Mucosa of descending colon (tissue), 3 donors: ENCODE data around the gene ING4. TPM values are rescaled to one million over a fixed set of nuclear protein-coding genes. Genes with fewer than 3 reads are reported as not detected.
"Not testable (repeated sequence)": the region's sequence is repeated elsewhere in the genome, so short reads cannot be mapped to it uniquely, and the experiment has no call there.

ENCODE experiments used
- ATAC-seq: fragments of 200-7000 bp; cut with Tn5 transposase; one replicate; pipeline ENCODE4 v1.9.1; 2020; ENCODE audit warnings: mild to moderate bottlenecking, moderate library complexity
- DNase-seq, 3 donors: peaks; one replicate each; pipeline ENCODE4 v3.0.0-alpha.2; 2020
- H3K36me3 ChIP-seq: fragments of 200-600 bp; one replicate; pipeline ENCODE4 v1.8.0; 2021; ENCODE audit warnings: low read depth, mild to moderate bottlenecking
- H3K4me1 ChIP-seq: fragments of 200-600 bp; one replicate; pipeline ENCODE4 v1.8.0; 2021; ENCODE audit warnings: low read depth, mild to moderate bottlenecking
- H3K4me3 ChIP-seq: fragments of 200-600 bp; one replicate; pipeline ENCODE4 v1.8.0; 2021; ENCODE audit warnings: mild to moderate bottlenecking
- H3K9me3 ChIP-seq: fragments of 200-600 bp; one replicate; pipeline ENCODE4 v1.8.0; 2021; ENCODE audit warnings: mild to moderate bottlenecking
- intact Hi-C, 2 donors: fragments of 100-400 bp; cut with DNase I in 1 of 2; cut with micrococcal nuclease in 1 of 2; formaldehyde crosslinking; loops; one replicate each; pipeline versions ENCODE4 v1.11.0 to v1.11.1; 2022; cut with DNase I, micrococcal nuclease
- long read RNA-seq, 2 donors: library from polyadenylated mRNA; unstranded; transcript quantifications; one replicate each; pipeline ENCODE4 v2.0.0, GENCODE V29; 2019 to 2021
- total RNA-seq, 3 donors: library from RNA; stranded (reverse); fragmentation: NEBNext Ultra II Directional in 2 of 3; extraction: Animal tissue kit (Norgen Biotek cat#: 25700) in 2 of 3; gene quantifications; one replicate each; pipeline versions ENCODE4 v1.2.1 to v1.2.4, GENCODE V29; 2021 to 2023
- TF ChIP-seq, protein P1 (sequence below): fragments of 200-600 bp; IDR thresholded peaks from one replicate; pipeline ENCODE4 v1.8.0; 2022; ENCODE audit warnings: antibody characterized with exemption, mild to moderate bottlenecking
- donor health status: DM: no; HTN: no; CAD: no; lungs with moderate emphysema.
- donor health status: DM: no; HTN: no; CAD: no.
- donor health status: DM: no; HTN: yes; CAD: no.

Gene ING4
- total RNA-seq: 10 to 100 TPM; 28.9 to 46.9 (median 45.9) TPM
- long read RNA-seq, donor 1, transcript ING4-201 (8 exons, 1,709 nt): major isoform, 20 of 58 reads
- long read RNA-seq, donor 1, transcript ING4-202 (8 exons, 1,393 nt): minor isoform, 14 of 58 reads
- long read RNA-seq, donor 1, transcript ING4-203 (8 exons, 741 nt): minor isoform, 7 of 58 reads
- long read RNA-seq, donor 1, partial matches to known transcripts: 0 of 58 reads
- long read RNA-seq, donor 1, other reads (novel, unspliced or antisense): 15 of 58 reads
- long read RNA-seq, donor 2, transcript ING4-201 (8 exons, 1,709 nt): minor isoform, 10 of 40 reads
- long read RNA-seq, donor 2, transcript ING4-203 (8 exons, 741 nt): minor isoform, 8 of 40 reads
- long read RNA-seq, donor 2, transcript ING4-202 (8 exons, 1,393 nt): major isoform, 13 of 40 reads
- long read RNA-seq, donor 2, partial matches to known transcripts: 2 of 40 reads
- long read RNA-seq, donor 2, other reads (novel, unspliced or antisense): 4 of 40 reads

DNA sequence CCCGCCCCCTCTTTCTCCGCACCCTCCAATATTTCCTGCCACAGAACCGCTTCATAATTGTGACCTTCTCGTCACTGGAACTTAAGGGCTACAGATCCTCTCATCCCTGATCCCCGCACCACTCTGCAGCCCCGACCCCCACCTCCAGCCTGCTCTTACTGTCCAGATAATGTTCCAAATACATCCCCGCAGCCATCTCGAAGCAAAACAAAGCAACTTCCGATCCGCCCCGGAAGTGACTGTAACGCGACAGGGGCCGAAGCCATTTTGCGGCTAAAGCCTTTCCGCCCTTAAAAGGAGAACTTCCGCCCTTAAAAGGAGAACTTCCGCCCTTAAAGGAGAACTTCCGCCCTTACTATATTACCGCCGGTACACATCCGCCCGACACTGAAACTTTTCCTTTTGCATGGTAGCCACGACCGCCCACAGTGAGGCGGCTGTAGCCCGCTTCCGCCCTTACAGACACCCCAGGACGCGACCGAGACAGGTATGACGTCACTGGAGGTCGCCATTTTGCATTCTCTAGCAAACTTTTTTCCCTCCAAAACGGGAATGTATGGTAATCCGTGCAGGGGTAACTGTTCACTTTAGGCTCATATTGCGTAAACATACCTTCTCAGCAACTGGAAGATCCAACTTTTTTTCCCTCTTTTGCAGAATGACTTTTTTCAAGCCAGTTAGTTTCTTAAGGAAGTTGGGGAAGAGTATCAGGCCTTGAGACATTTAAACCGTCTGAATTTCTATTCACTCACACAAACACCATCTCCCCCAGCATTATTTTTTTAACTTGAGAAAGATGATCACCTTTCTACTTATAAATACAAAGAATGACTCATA, at the start of gene ING4:
Gene ING4, minus strand, starts transcription at position 214 of the 837 bp plus-strand sequence. Its CDS starts 18 bp downstream, at position 196.
- Histone ChIP-seq H3K36me3 (no peaks in the 10 kb centered on the region), H3K4me3 (peak within 1 kb of the TSS; percentile 44), H3K9me3 (no peaks in the 10 kb centered on the region), H3K4me1 (peaks cover 9% of the 10 kb centered on the region)
- peak; percentile 95 to 99 (median 98) for DNase-seq
- intact Hi-C loops: no loop called here
- TF ChIP-seq, protein P1, sequence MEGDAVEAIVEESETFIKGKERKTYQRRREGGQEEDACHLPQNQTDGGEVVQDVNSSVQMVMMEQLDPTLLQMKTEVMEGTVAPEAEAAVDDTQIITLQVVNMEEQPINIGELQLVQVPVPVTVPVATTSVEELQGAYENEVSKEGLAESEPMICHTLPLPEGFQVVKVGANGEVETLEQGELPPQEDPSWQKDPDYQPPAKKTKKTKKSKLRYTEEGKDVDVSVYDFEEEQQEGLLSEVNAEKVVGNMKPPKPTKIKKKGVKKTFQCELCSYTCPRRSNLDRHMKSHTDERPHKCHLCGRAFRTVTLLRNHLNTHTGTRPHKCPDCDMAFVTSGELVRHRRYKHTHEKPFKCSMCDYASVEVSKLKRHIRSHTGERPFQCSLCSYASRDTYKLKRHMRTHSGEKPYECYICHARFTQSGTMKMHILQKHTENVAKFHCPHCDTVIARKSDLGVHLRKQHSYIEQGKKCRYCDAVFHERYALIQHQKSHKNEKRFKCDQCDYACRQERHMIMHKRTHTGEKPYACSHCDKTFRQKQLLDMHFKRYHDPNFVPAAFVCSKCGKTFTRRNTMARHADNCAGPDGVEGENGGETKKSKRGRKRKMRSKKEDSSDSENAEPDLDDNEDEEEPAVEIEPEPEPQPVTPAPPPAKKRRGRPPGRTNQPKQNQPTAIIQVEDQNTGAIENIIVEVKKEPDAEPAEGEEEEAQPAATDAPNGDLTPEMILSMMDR: no peak
- ATAC-seq: peak; percentile 99

GRCh38 chr12:6708960-6709394, 46.1 kb upstream of the ING4 start:
- TF ChIP-seq, protein P1: no peak
- no peaks in the 10 kb centered on the region for H3K4me1 ChIP-seq
- no peaks in the 10 kb centered on the region for H3K36me3 ChIP-seq
- ATAC-seq (no peak), DNase-seq (no peak)
- no peaks in the 10 kb centered on the region for H3K9me3 ChIP-seq
- intact Hi-C loops: no loop called here
- no peak overlapping the region for H3K4me3 ChIP-seq

DNA sequence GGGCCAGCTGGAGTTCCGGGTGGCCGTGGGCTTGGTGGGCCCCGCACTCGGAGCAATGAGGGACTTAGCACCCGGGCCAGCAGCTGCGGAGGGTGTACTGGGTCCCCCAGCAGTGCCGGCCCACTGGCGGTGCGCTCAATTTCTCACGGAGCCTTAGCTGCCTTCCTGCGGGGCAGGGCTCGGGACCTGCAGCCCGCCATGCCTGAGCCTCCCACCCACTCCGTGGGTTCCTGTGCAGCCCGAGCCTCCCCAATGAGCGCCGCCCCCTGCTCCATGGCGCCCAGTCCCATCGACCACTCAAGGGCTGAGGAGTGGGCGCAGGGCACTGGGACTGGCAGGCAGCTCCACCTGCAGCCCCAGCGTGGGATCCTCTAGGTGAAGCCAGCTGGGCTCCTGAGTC, 45.4 kb upstream of the ING4 start:
- H3K36me3 ChIP-seq, ATAC-seq, H3K9me3 ChIP-seq, H3K4me1 ChIP-seq, intact Hi-C loops, H3K4me3 ChIP-seq, DNase-seq: not testable (repeated sequence)

DNA sequence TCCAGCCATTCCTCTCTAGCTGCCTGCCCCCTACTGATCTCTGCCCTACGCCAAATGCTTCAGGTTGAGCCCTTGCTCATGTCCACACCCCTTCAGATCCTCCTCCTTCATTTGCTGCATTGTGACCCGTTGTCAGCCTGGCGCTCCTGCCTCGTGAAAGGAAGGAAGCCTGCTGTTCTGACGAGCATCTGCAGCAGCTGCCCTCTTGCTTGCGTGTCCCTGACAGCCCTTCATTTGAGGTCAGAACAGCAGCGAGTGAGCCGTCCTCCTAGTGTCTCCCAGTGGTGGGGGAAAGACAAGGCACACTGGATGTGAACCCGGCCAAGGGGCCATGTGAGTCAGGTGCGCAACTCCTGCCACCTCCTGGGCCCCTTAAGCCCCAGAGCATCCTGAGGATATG, 40.7 kb upstream of the ING4 start:
- Histone ChIP-seq H3K36me3 (no peaks in the 10 kb centered on the region), H3K4me1 (peaks cover 8% of the 10 kb centered on the region), H3K9me3 (no peaks in the 10 kb centered on the region), H3K4me3 (no peak overlapping the region)
- intact Hi-C loops: no loop called here
- DNase-seq: no peak
- TF ChIP-seq, protein P1: no peak
- ATAC-seq: no peak

DNA sequence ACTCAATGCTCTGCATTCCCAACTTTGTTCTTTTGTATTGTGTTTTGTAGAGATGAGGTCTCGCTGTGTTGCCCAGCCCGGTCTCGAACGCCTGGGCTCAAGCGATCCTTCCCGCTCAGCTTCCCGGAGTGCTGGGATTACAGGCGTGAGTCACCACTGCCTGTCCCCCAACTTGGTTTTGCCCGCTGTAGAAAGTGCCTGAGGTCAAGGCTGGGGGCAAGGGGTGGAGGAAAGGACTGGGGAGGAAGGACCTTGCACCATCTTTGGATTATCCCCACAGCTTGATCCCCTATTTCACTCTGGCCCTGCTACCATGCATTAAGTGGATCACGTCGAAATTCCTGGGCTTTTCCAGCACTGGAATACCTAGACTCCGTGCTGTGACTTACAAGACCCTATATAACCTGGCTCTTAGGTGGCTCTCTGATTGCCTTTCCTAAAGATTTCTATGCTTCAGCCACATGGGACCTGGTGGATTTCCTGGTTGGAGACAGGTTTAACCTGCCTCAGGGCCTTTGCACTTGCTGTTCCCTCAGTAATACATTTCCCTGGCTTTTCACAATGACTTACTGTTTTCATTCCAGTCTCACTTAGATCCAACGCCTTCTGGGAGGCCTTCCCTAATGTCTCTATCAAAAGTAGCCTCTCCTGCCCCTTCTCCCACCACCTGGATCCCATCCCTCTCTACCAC, 38.3 kb upstream of the ING4 start:
- ATAC-seq (no peak), DNase-seq (no peak)
- H3K36me3 ChIP-seq: no peaks in the 10 kb centered on the region
- intact Hi-C loops: no loop called here
- no peaks in the 10 kb centered on the region for H3K9me3 ChIP-seq
- TF ChIP-seq, protein P1: no peak
- H3K4me1 ChIP-seq: peaks cover 8% of the 10 kb centered on the region
- no peak overlapping the region for H3K4me3 ChIP-seq
